HEK293 (cell line): ENCODE results near the gene ABCA5.

Experiments
- CTCF ChIP-seq: fragments of 450-650 bp; formaldehyde crosslinking; IDR thresholded peaks from 2 replicates; pipeline ENCODE4 v1.5.1; 2016; ENCODE audit warnings: missing biosample characterization, missing genetic modification characterization
- GLI4 ChIP-seq: fragments of 450-650 bp; formaldehyde crosslinking; IDR thresholded peaks from 2 replicates; pipeline ENCODE4 v1.5.1; 2016; ENCODE audit warnings: missing biosample characterization, missing genetic modification characterization
- ZIC2 ChIP-seq: fragments of 450-650 bp; formaldehyde crosslinking; IDR thresholded peaks from 2 replicates; pipeline ENCODE4 v1.5.1; 2016; ENCODE audit warnings: missing biosample characterization, missing genetic modification characterization
- ZNF140 ChIP-seq: fragments of 450-650 bp; formaldehyde crosslinking; IDR thresholded peaks from 2 replicates; pipeline ENCODE4 v1.5.1; 2016; ENCODE audit warnings: missing biosample characterization, missing genetic modification characterization

- no peak for TF ChIP-seq CTCF (tag by site-specific recombination)
- TF ChIP-seq ZIC2: no peak
- TF ChIP-seq GLI4 (tag by site-specific recombination): no peak
- TF ChIP-seq ZNF140 (tag by site-specific recombination): no peak
Measured at GRCh38 chr17:69246202-69246601, 80.7 kb downstream of the ABCA5 start.
